Neuronal stem cell (in vitro differentiated cells): ENCODE measurements around the gene GTF2F1.
A peak's percentile ranks its signal among the peaks of the same experiment; 100 is the strongest.

Source experiments
- DNase-seq: peaks from one replicate; pipeline ENCODE4 v3.0.0-alpha.2; 2013; ENCODE audit warnings: low spot score
- H2AFZ ChIP-seq: one replicate; pipeline ENCODE4 v1.6.1; 2013; ENCODE audit warnings: mild to moderate bottlenecking, low read length, inconsistent platforms
- H2AK5ac ChIP-seq: 2 replicates; pipeline ENCODE4 v1.6.1; 2013; ENCODE audit warnings: low read depth, mild to moderate bottlenecking, inconsistent platforms, low read length, moderate library complexity, mixed read lengths
- H2BK120ac ChIP-seq: 2 replicates; pipeline ENCODE4 v1.6.1; 2013; ENCODE audit warnings: low read depth, mild to moderate bottlenecking, inconsistent platforms, low read length, moderate library complexity, mixed read lengths
- H2BK12ac ChIP-seq: one replicate; pipeline ENCODE4 v1.6.1; 2013; ENCODE audit warnings: low read length, inconsistent platforms
- H2BK15ac ChIP-seq: 2 replicates; pipeline ENCODE4 v1.6.1; 2013; ENCODE audit warnings: mild to moderate bottlenecking, low read length, inconsistent platforms, mixed read lengths
- H2BK5ac ChIP-seq: one replicate; pipeline ENCODE4 v1.6.1; 2013; ENCODE audit warnings: inconsistent platforms, mild to moderate bottlenecking, low read length, moderate library complexity
- H3K14ac ChIP-seq: one replicate; pipeline ENCODE4 v1.6.1; 2013; ENCODE audit warnings: low read length, inconsistent platforms
- H3K18ac ChIP-seq: 2 replicates; pipeline ENCODE4 v1.6.1; 2013; ENCODE audit warnings: low read length, inconsistent platforms
- H3K23ac ChIP-seq: 2 replicates; pipeline ENCODE4 v1.6.1; 2013; ENCODE audit warnings: low read depth, mild to moderate bottlenecking, mixed read lengths, low read length, inconsistent platforms; ENCODE audit not compliant: poor library complexity
- H3K27ac ChIP-seq: replicated peaks from 3 replicates; pipeline ENCODE4 v1.5.1; 2013; ENCODE audit warnings: low read length, inconsistent platforms
- H3K27me3 ChIP-seq, 3 experiments: 2 replicates each; pipeline ENCODE4 v1.6.1; 2013; ENCODE audit warnings: low read length in 3 of 3, mild to moderate bottlenecking in 2 of 3, inconsistent platforms in 1 of 3, low read depth in 1 of 3, mixed read lengths in 1 of 3, moderate library complexity in 1 of 3; ENCODE audit not compliant: control insufficient read depth in 3 of 3, insufficient read depth in 3 of 3
- H3K36me3 ChIP-seq, 2 donors: replicated peaks in 1 of 2; 2 replicates each; pipeline ENCODE4 v1.6.1; 2013; ENCODE audit warnings: low read length in 2 of 2; ENCODE audit not compliant: control insufficient read depth in 2 of 2, insufficient read depth in 2 of 2
- H3K4ac ChIP-seq: 2 replicates; pipeline ENCODE4 v1.6.1; 2013; ENCODE audit warnings: inconsistent platforms, mild to moderate bottlenecking, low read length, moderate library complexity
- H3K4me1 ChIP-seq, 2 donors: 1 replicate in 1 of 2; 2 replicates in 1 of 2; pipeline ENCODE4 v1.6.1; 2013; ENCODE audit warnings: low read length in 2 of 2, low read depth in 1 of 2; ENCODE audit not compliant: control insufficient read depth in 2 of 2, insufficient read depth in 1 of 2
- H3K4me2 ChIP-seq: one replicate; pipeline ENCODE4 v1.6.1; 2013; ENCODE audit warnings: mild to moderate bottlenecking, low read length, inconsistent platforms; ENCODE audit not compliant: insufficient read depth, poor library complexity, severe bottlenecking
- H3K4me3 ChIP-seq, 2 donors: 2 replicates each; pipeline ENCODE4 v1.5.1; 2013; ENCODE audit warnings: low read length in 2 of 2, mild to moderate bottlenecking in 2 of 2, inconsistent platforms in 1 of 2, moderate library complexity in 1 of 2
- H3K79me1 ChIP-seq: one replicate; pipeline ENCODE4 v1.6.1; 2013; ENCODE audit warnings: low read depth, mild to moderate bottlenecking, inconsistent platforms, low read length, moderate library complexity
- H3K9ac ChIP-seq: one replicate; pipeline ENCODE4 v1.6.1; 2013; ENCODE audit warnings: mild to moderate bottlenecking, low read depth, low read length, inconsistent platforms; ENCODE audit not compliant: poor library complexity
- H3K9me3 ChIP-seq, 2 donors: replicated peaks in 1 of 2; 2 replicates each; pipeline versions ENCODE3 to v1.6.1; 2013; ENCODE audit warnings: low read length in 2 of 2, mild to moderate bottlenecking in 2 of 2, inconsistent platforms in 1 of 2, low read depth in 1 of 2, mixed read lengths in 1 of 2, moderate library complexity in 1 of 2; ENCODE audit not compliant: control insufficient read depth in 2 of 2, insufficient read depth in 1 of 2
- H4K8ac ChIP-seq: one replicate; pipeline ENCODE4 v1.6.1; 2013; ENCODE audit warnings: low read depth, mild to moderate bottlenecking, inconsistent platforms, low read length, moderate library complexity
- H4K91ac ChIP-seq: one replicate; pipeline ENCODE4 v1.6.1; 2013; ENCODE audit warnings: low read length, low read depth, mild to moderate bottlenecking, inconsistent platforms; ENCODE audit not compliant: poor library complexity
- WGBS, 2 donors: extraction: QIAGEN DNeasy Blood & Tissue Kit; methylation state at CpG; one replicate each; pipeline ENCODE4 v1.1.7; 2013; ENCODE audit warnings: missing lambda C conversion rate in 2 of 2, mixed read lengths in 1 of 2; ENCODE audit not compliant: insufficient read length in 2 of 2, insufficient replicate concordance in 1 of 2; ENCODE audit errors: extremely low coverage in 2 of 2; 5-methylcytosine and 5-hydroxymethylcytosine counted together

Gene GTF2F1

GRCh38 chr19:6414793-6415590 is 22.0 kb upstream of the GTF2F1 start:
- Histone ChIP-seq H4K91ac (no peak overlapping the region), H2BK12ac (peak overlapping the region; percentile 41), H2BK15ac (no peak overlapping the region), H3K9ac (no peak overlapping the region), H2AK5ac (no peak overlapping the region), H3K4ac (no peak overlapping the region), H3K23ac (no peak overlapping the region), H3K27me3 (no peaks in the 10 kb centered on the region), H3K27ac (no peak overlapping the region), H2BK5ac (no peak overlapping the region), H3K4me2 (no peak overlapping the region), H3K79me1 (peaks cover 33% of the 10 kb centered on the region), H3K4me3 (no peak overlapping the region), H3K9me3 (no peaks in the 10 kb centered on the region), H3K18ac (no peak overlapping the region), H2AFZ (no peak overlapping the region), H4K8ac (peak overlapping the region; percentile 43), H3K36me3 (peaks cover 53 to 75% of the 10 kb centered on the region in 2 donors), H2BK120ac (no peak overlapping the region), H3K4me1 (no peaks in the 10 kb centered on the region), H3K14ac (no peak overlapping the region)
- no peak for DNase-seq
- no CpG with 5 or more reads among the region's 47 CpGs for WGBS, 2 donors

- Histone ChIP-seq H3K4me1 (no peaks in the 10 kb centered on the region), H3K9ac (no peak overlapping the region), H3K23ac (peak overlapping the region; percentile 87), H3K4ac (no peak overlapping the region), H2BK120ac (no peak overlapping the region), H4K91ac (no peak overlapping the region), H3K4me2 (no peak overlapping the region), H2BK5ac (no peak overlapping the region), H3K9me3 (no peaks in the 10 kb centered on the region), H2BK12ac (no peak overlapping the region), H2BK15ac (no peak overlapping the region), H3K18ac (no peak overlapping the region), H3K79me1 (peaks cover 33% of the 10 kb centered on the region), H3K4me3 (no peak overlapping the region), H3K36me3 (peaks cover 44 to 65% of the 10 kb centered on the region in 2 donors), H3K27me3 (no peaks in the 10 kb centered on the region), H2AK5ac (no peak overlapping the region), H4K8ac (no peak overlapping the region), H2AFZ (no peak overlapping the region), H3K14ac (no peak overlapping the region), H3K27ac (no peak overlapping the region)
- no CpG with 5 or more reads among the region's 42 CpGs for WGBS, 2 donors
- DNase-seq, result no peak
Measured at GRCh38 chr19:6413721-6414643, 21.0 kb upstream of the GTF2F1 start.

- Histone ChIP-seq H4K8ac (no peak overlapping the region), H3K4me2 (no peak overlapping the region), H2BK12ac (no peak overlapping the region), H3K36me3 (peaks cover 37 to 58% of the 10 kb centered on the region in 2 donors), H3K9ac (no peak overlapping the region), H3K23ac (no peak overlapping the region), H3K4me3 (no peak overlapping the region), H3K14ac (no peak overlapping the region), H4K91ac (no peak overlapping the region), H3K27me3 (no peaks in the 10 kb centered on the region), H2AFZ (no peak overlapping the region), H2AK5ac (no peak overlapping the region), H2BK5ac (no peak overlapping the region), H3K9me3 (no peaks in the 10 kb centered on the region), H2BK120ac (no peak overlapping the region), H3K27ac (no peak overlapping the region), H2BK15ac (no peak overlapping the region), H3K79me1 (peaks cover 26% of the 10 kb centered on the region), H3K4ac (no peak overlapping the region), H3K4me1 (no peaks in the 10 kb centered on the region), H3K18ac (no peak overlapping the region)
- no peak for DNase-seq
- no CpG with 5 or more reads among the region's 10 CpGs for WGBS, 2 donors
Measured at GRCh38 chr19:6413291-6413690, 20.3 kb upstream of the GTF2F1 start.
